GM23338 (cell line): ENCODE results near the gene AMFR. TPM values are rescaled to one million over a fixed set of nuclear protein-coding genes. Genes with fewer than 3 reads are reported as not detected.

Source experiments
- ATAC-seq: fragments of 200-7000 bp; cut with Tn5 transposase; 3 replicates; pipeline ENCODE4 v1.9.1; 2020
- DNase-seq: peaks from one replicate; pipeline ENCODE4 v3.0.0-alpha.2; 2015; ENCODE audit warnings: low spot score
- H2AFZ ChIP-seq: fragments of 200-600 bp; sonication (generic); 2 replicates; pipeline ENCODE4 v1.8.0; 2016; ENCODE audit warnings: antibody characterized with exemption, mild to moderate bottlenecking, moderate library complexity
- H3F3A ChIP-seq: fragments of 200-600 bp; sonication (generic); replicated peaks from 2 replicates; pipeline ENCODE4 v1.8.0; 2017; ENCODE audit warnings: antibody characterized with exemption, mixed run types, low read depth
- H3K27ac ChIP-seq: fragments of 200-600 bp; sonication (generic); 2 replicates; pipeline ENCODE4 v1.6.1; 2016; ENCODE audit warnings: low read depth
- H3K27me3 ChIP-seq: fragments of 200-600 bp; sonication (generic); 2 replicates; pipeline ENCODE4 v1.8.0; 2016; ENCODE audit warnings: mild to moderate bottlenecking, mixed run types, moderate library complexity; ENCODE audit not compliant: insufficient read depth
- H3K36me3 ChIP-seq: fragments of 200-600 bp; sonication (generic); 2 replicates; pipeline ENCODE4 v1.8.0; 2016; ENCODE audit warnings: mild to moderate bottlenecking; ENCODE audit not compliant: insufficient read depth
- H3K4me1 ChIP-seq: fragments of 200-600 bp; sonication (generic); 2 replicates; pipeline ENCODE4 v1.8.0; 2016; ENCODE audit warnings: mild to moderate bottlenecking, moderate library complexity; ENCODE audit not compliant: insufficient read depth
- H3K4me2 ChIP-seq: fragments of 200-600 bp; sonication (generic); 2 replicates; pipeline ENCODE4 v1.7.1; 2017; ENCODE audit warnings: mixed run types
- H3K4me3 ChIP-seq: fragments of 200-600 bp; sonication (generic); 2 replicates; pipeline ENCODE4 v1.6.1; 2016; ENCODE audit warnings: mixed run types
- H3K79me2 ChIP-seq: fragments of 200-600 bp; sonication (generic); replicated peaks from 2 replicates; pipeline ENCODE4 v1.8.0; 2017; ENCODE audit warnings: mild to moderate bottlenecking; ENCODE audit not compliant: insufficient read depth
- H3K9me2 ChIP-seq: fragments of 200-600 bp; sonication (generic); 2 replicates; pipeline ENCODE4 v1.8.0; 2017; ENCODE audit not compliant: insufficient read depth
- H4K20me1 ChIP-seq: fragments of 200-600 bp; sonication (generic); replicated peaks from 2 replicates; pipeline ENCODE4 v1.8.0; 2017; ENCODE audit warnings: mild to moderate bottlenecking; ENCODE audit not compliant: insufficient read depth
- H3K27ac Mint-ChIP-seq: 2 replicates; pipeline ENCODE4 v1.8.0; 2020; ENCODE audit warnings: inconsistent platforms, mild to moderate bottlenecking, moderate library complexity, mixed read lengths
- H3K27me3 Mint-ChIP-seq: 3 replicates; pipeline ENCODE4 v1.8.0; 2022; ENCODE audit warnings: low read depth, mild to moderate bottlenecking, moderate library complexity, mixed read lengths, inconsistent platforms; ENCODE audit not compliant: insufficient read depth, poor library complexity
- H3K36me3 Mint-ChIP-seq: 3 replicates; pipeline ENCODE4 v1.8.0; 2021; ENCODE audit warnings: low read depth, mild to moderate bottlenecking, inconsistent platforms, moderate library complexity, mixed read lengths
- H3K4me1 Mint-ChIP-seq: 3 replicates; pipeline ENCODE4 v1.8.0; 2020; ENCODE audit warnings: mild to moderate bottlenecking, inconsistent platforms, mixed read lengths
- H3K4me3 Mint-ChIP-seq: 3 replicates; pipeline ENCODE4 v1.8.0; 2021; ENCODE audit warnings: moderate library complexity, mild to moderate bottlenecking, inconsistent platforms, mixed read lengths
- H3K9me3 Mint-ChIP-seq: 3 replicates; pipeline ENCODE4 v1.8.0; 2020; ENCODE audit warnings: moderate library complexity, mild to moderate bottlenecking, inconsistent platforms, mixed read lengths
- EZH2phosphoT487 ChIP-seq: fragments of 200-600 bp; sonication (generic); IDR thresholded peaks from one replicate; pipeline ENCODE4 v1.8.1; 2018; ENCODE audit warnings: antibody characterized with exemption; ENCODE audit not compliant: unreplicated experiment
- STAT1 ChIP-seq: IDR thresholded peaks from one replicate; pipeline ENCODE4 v1.6.1; 2016; ENCODE audit warnings: antibody characterized with exemption; ENCODE audit not compliant: unreplicated experiment
- ZNF114 ChIP-seq: fragments of 250-450 bp; sonication (Bioruptor Pico); IDR thresholded peaks from 2 replicates; pipeline ENCODE4 v1.5.0; 2020; ENCODE audit warnings: mild to moderate bottlenecking, moderate library complexity
- polyA plus RNA-seq: library from polyadenylated mRNA; unstranded; fragments of >200 nt; fragmentation: Nextera tagmentation; extraction: Ambion mirVana; gene quantifications from 2 replicates; pipeline ENCODE4 v1.2.1, GENCODE V29; 2016
- total RNA-seq: library from RNA; depleted of rRNA; stranded (reverse); fragments of >200 nt; shearing (Covaris generic); gene quantifications from 2 replicates; pipeline ENCODE4 v1.2.3, GENCODE V29; 2014
- TF ChIP-seq, protein P1 (sequence below): fragments of 250-450 bp; sonication (Bioruptor Pico); IDR thresholded peaks from 2 replicates; pipeline ENCODE4 v1.5.0; 2020; ENCODE audit warnings: mild to moderate bottlenecking, moderate library complexity
- TF ChIP-seq, protein P2 (sequence below): IDR thresholded peaks from one replicate; pipeline ENCODE4 v1.6.1; 2018; ENCODE audit warnings: antibody characterized with exemption; ENCODE audit not compliant: unreplicated experiment

AMFR gene
- total and polyA plus RNA-seq, 2 experiments from 2014 or later, result 9.0 to 41.1 TPM

- TF ChIP-seq, protein P1, sequence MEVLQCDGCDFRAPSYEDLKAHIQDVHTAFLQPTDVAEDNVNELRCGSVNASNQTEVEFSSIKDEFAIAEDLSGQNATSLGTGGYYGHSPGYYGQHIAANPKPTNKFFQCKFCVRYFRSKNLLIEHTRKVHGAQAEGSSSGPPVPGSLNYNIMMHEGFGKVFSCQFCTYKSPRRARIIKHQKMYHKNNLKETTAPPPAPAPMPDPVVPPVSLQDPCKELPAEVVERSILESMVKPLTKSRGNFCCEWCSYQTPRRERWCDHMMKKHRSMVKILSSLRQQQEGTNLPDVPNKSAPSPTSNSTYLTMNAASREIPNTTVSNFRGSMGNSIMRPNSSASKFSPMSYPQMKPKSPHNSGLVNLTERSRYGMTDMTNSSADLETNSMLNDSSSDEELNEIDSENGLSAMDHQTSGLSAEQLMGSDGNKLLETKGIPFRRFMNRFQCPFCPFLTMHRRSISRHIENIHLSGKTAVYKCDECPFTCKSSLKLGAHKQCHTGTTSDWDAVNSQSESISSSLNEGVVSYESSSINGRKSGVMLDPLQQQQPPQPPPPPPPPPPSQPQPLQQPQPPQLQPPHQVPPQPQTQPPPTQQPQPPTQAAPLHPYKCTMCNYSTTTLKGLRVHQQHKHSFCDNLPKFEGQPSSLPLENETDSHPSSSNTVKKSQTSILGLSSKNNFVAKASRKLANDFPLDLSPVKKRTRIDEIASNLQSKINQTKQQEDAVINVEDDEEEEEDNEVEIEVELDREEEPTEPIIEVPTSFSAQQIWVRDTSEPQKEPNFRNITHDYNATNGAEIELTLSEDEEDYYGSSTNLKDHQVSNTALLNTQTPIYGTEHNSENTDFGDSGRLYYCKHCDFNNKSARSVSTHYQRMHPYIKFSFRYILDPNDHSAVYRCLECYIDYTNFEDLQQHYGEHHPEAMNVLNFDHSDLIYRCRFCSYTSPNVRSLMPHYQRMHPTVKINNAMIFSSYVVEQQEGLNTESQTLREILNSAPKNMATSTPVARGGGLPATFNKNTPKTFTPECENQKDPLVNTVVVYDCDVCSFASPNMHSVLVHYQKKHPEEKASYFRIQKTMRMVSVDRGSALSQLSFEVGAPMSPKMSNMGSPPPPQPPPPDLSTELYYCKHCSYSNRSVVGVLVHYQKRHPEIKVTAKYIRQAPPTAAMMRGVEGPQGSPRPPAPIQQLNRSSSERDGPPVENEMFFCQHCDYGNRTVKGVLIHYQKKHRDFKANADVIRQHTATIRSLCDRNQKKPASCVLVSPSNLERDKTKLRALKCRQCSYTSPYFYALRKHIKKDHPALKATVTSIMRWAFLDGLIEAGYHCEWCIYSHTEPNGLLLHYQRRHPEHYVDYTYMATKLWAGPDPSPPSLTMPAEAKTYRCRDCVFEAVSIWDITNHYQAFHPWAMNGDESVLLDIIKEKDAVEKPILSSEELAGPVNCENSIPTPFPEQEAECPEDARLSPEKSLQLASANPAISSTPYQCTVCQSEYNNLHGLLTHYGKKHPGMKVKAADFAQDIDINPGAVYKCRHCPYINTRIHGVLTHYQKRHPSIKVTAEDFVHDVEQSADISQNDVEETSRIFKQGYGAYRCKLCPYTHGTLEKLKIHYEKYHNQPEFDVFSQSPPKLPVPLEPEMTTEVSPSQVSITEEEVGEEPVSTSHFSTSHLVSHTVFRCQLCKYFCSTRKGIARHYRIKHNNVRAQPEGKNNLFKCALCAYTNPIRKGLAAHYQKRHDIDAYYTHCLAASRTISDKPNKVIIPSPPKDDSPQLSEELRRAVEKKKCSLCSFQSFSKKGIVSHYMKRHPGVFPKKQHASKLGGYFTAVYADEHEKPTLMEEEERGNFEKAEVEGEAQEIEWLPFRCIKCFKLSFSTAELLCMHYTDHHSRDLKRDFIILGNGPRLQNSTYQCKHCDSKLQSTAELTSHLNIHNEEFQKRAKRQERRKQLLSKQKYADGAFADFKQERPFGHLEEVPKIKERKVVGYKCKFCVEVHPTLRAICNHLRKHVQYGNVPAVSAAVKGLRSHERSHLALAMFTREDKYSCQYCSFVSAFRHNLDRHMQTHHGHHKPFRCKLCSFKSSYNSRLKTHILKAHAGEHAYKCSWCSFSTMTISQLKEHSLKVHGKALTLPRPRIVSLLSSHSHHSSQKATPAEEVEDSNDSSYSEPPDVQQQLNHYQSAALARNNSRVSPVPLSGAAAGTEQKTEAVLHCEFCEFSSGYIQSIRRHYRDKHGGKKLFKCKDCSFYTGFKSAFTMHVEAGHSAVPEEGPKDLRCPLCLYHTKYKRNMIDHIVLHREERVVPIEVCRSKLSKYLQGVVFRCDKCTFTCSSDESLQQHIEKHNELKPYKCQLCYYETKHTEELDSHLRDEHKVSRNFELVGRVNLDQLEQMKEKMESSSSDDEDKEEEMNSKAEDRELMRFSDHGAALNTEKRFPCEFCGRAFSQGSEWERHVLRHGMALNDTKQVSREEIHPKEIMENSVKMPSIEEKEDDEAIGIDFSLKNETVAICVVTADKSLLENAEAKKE, result no peak
- no peak for TF ChIP-seq EZH2phosphoT487
- TF ChIP-seq, protein P2, sequence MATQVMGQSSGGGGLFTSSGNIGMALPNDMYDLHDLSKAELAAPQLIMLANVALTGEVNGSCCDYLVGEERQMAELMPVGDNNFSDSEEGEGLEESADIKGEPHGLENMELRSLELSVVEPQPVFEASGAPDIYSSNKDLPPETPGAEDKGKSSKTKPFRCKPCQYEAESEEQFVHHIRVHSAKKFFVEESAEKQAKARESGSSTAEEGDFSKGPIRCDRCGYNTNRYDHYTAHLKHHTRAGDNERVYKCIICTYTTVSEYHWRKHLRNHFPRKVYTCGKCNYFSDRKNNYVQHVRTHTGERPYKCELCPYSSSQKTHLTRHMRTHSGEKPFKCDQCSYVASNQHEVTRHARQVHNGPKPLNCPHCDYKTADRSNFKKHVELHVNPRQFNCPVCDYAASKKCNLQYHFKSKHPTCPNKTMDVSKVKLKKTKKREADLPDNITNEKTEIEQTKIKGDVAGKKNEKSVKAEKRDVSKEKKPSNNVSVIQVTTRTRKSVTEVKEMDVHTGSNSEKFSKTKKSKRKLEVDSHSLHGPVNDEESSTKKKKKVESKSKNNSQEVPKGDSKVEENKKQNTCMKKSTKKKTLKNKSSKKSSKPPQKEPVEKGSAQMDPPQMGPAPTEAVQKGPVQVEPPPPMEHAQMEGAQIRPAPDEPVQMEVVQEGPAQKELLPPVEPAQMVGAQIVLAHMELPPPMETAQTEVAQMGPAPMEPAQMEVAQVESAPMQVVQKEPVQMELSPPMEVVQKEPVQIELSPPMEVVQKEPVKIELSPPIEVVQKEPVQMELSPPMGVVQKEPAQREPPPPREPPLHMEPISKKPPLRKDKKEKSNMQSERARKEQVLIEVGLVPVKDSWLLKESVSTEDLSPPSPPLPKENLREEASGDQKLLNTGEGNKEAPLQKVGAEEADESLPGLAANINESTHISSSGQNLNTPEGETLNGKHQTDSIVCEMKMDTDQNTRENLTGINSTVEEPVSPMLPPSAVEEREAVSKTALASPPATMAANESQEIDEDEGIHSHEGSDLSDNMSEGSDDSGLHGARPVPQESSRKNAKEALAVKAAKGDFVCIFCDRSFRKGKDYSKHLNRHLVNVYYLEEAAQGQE, result no peak
- no peak for TF ChIP-seq ZNF114
Measured at GRCh38 chr16:56417138-56417537, 8.2 kb downstream of the AMFR start (continued).

GRCh38 chr16:56415875-56416274 is 9.5 kb downstream of the AMFR start:
- peaks cover 13% of the 10 kb centered on the region for H3K36me3 Mint-ChIP-seq
- peaks cover 18% of the 10 kb centered on the region for H4K20me1 ChIP-seq
- no peak overlapping the region for H3K4me3 ChIP-seq
- TF ChIP-seq STAT1, result no peak
- no peaks in the 10 kb centered on the region for H3K9me2 ChIP-seq
- 0 out of 2 replicates have a peak, but pooled peaks cover 3% of the 10 kb centered on the region for H3K36me3 ChIP-seq
- no peak overlapping the region for H3K4me2 ChIP-seq
- H3K4me1 Mint-ChIP-seq, result peaks cover 23% of the 10 kb centered on the region
- peaks cover 2% of the 10 kb centered on the region for H3K27me3 Mint-ChIP-seq
- H3K27ac ChIP-seq, result no peak overlapping the region
- no peaks in the 10 kb centered on the region for H3F3A ChIP-seq
- peaks cover 73% of the 10 kb centered on the region for H3K79me2 ChIP-seq
- no peaks in the 10 kb centered on the region for H3K9me3 Mint-ChIP-seq
- ATAC-seq, result no peak
- no peak overlapping the region for H2AFZ ChIP-seq
- no peak overlapping the region for H3K27ac Mint-ChIP-seq
- no peaks in the 10 kb centered on the region for H3K27me3 ChIP-seq
- peaks cover 30% of the 10 kb centered on the region for H3K4me1 ChIP-seq
- no peak for DNase-seq
- H3K4me3 Mint-ChIP-seq, result no peak overlapping the region
